Adrenal gland (tissue), 12 donors: ENCODE data around the gene IGFN1. TPM values are rescaled to one million over a fixed set of nuclear protein-coding genes. Genes with fewer than 3 reads are reported as not detected.

Experiments
- DNase-seq, 7 donors: peaks; one replicate each; pipeline ENCODE4 v3.0.0-alpha.2; 2019 to 2020
- H3K27ac ChIP-seq, 5 donors: fragments of 200-600 bp; sonication (generic) in 4 of 5; 1 replicate in 3 of 5; 2 replicates in 2 of 5; pipeline versions ENCODE4 v1.5.1 to v1.8.0; 2016 to 2020; ENCODE audit warnings: mild to moderate bottlenecking in 1 of 5
- H3K27me3 ChIP-seq: fragments of 200-600 bp; 2 replicates; pipeline ENCODE4 v1.8.0; 2021
- H3K36me3 ChIP-seq, 2 donors: fragments of 200-600 bp; replicated peaks in 1 of 2; 1 replicate in 1 of 2; 2 replicates in 1 of 2; pipeline versions ENCODE4 v1.5.1 to v1.8.0; 2018 to 2022
- H3K4me1 ChIP-seq, 2 donors: fragments of 200-600 bp; replicated peaks in 1 of 2; 1 replicate in 1 of 2; 2 replicates in 1 of 2; pipeline versions ENCODE4 v1.5.1 to v1.8.0; 2018 to 2021
- H3K4me3 ChIP-seq, 4 donors: fragments of 200-600 bp; sonication (generic) in 3 of 4; one replicate each; pipeline ENCODE4 v1.5.1; 2016 to 2018
- H3K9me3 ChIP-seq, 3 donors: fragments of 200-600 bp; sonication (generic) in 1 of 3; replicated peaks in 1 of 3; 1 replicate in 2 of 3; 2 replicates in 1 of 3; pipeline versions ENCODE4 v1.5.1 to v1.8.0; 2016 to 2021
- POLR2A ChIP-seq, 2 donors: fragments of 450-650 bp; IDR thresholded peaks; one replicate each; pipeline ENCODE4 v1.6.1; 2017; ENCODE audit warnings: antibody characterized with exemption in 2 of 2, mild to moderate bottlenecking in 2 of 2, moderate library complexity in 1 of 2
- WGBS, 4 donors: extraction: QIAGEN DNeasy Blood & Tissue Kit in 2 of 4; methylation state at CpG; one replicate each; pipeline versions ENCODE4 v1.1.5 to v1.1.7; 2013 to 2017; 5-methylcytosine and 5-hydroxymethylcytosine counted together
- intact Hi-C, 2 donors: fragments of 100-400 bp; cut with DNase I; formaldehyde crosslinking; loops; one replicate each; pipeline versions ENCODE4 v1.14.1 to v1.15.0; 2022 to 2023
- polyA plus RNA-seq, 3 donors: library from polyadenylated mRNA; stranded (reverse); fragments of 200-250 nt in 2 of 3; fragments of 350-450 nt in 1 of 3; fragmentation: Illumina TruSeq in 1 of 3; extraction: RNeasy Lipid Tissue Mini Kit (QIAGEN cat#74804) in 1 of 3; gene quantifications; one replicate each; pipeline ENCODE4 v1.2.3, GENCODE V29; 2013 to 2014
- total RNA-seq, 9 donors: library from RNA; depleted of rRNA in 4 of 9; stranded (reverse); fragments of >200 nt in 4 of 9; fragments of 120-200 nt in 1 of 9; fragmentation: NEBNext Ultra II Directional in 1 of 9; extraction: Animal tissue kit (Norgen Biotek cat#: 25700) in 1 of 9; gene quantifications; one replicate each; pipeline versions ENCODE4 v1.1.0 to v1.2.4, GENCODE V29; 2013 to 2023
- TF ChIP-seq, protein P1 (sequence below), 6 experiments: fragments of 450-650 bp in 4 of 6; fragments of 200-600 bp in 2 of 6; sonication (generic) in 1 of 6; IDR thresholded peaks; 1 replicate in 5 of 6; 2 replicates in 1 of 6; pipeline versions ENCODE4 v1.5.1 to v1.8.0; 2016 to 2021; ENCODE audit warnings: antibody characterized with exemption in 6 of 6, mild to moderate bottlenecking in 2 of 6, moderate library complexity in 1 of 6
- donor health status: healthy with polysubstance abuse.
- donor health status: Bipolar disorder and iron deficiency.
- donor health status: DM: yes; HTN: yes; CAD: no.
- donor health status: DM: no; HTN: no; CAD: no.
- donor health status: DM: no; HTN: no; CAD: no.
- donor health status: DM: yes; HTN: yes; CAD: no.

The IGFN1 gene
- total and polyA plus RNA-seq, 12 donors: 0.09 to 3.0 (median 0.28) TPM; not detected in 3

GRCh38 chr1:201172999-201173610 is 17.5 kb upstream of the IGFN1 start:
- intact Hi-C loops: no loop called here
- Histone ChIP-seq H3K27ac (no peak overlapping the region), H3K36me3 (no peaks in the 10 kb centered on the region), H3K27me3 (no peaks in the 10 kb centered on the region), H3K4me3 (no peak overlapping the region), H3K4me1 (peaks cover 7 to 9% of the 10 kb centered on the region in 2 donors), H3K9me3 (no peaks in the 10 kb centered on the region)
- WGBS, 4 donors: 90 to 94% (median 93%) methylated on average over 4 of the region's 4 CpGs
- TF ChIP-seq, protein P1, sequence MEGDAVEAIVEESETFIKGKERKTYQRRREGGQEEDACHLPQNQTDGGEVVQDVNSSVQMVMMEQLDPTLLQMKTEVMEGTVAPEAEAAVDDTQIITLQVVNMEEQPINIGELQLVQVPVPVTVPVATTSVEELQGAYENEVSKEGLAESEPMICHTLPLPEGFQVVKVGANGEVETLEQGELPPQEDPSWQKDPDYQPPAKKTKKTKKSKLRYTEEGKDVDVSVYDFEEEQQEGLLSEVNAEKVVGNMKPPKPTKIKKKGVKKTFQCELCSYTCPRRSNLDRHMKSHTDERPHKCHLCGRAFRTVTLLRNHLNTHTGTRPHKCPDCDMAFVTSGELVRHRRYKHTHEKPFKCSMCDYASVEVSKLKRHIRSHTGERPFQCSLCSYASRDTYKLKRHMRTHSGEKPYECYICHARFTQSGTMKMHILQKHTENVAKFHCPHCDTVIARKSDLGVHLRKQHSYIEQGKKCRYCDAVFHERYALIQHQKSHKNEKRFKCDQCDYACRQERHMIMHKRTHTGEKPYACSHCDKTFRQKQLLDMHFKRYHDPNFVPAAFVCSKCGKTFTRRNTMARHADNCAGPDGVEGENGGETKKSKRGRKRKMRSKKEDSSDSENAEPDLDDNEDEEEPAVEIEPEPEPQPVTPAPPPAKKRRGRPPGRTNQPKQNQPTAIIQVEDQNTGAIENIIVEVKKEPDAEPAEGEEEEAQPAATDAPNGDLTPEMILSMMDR (IDR thresholded peaks at IDR 0.05): no peak
- no peak for TF ChIP-seq POLR2A (IDR thresholded peaks at IDR 0.05)
- no peak for DNase-seq

GRCh38 chr1:201173736-201174135 is 16.9 kb upstream of the IGFN1 start:
- Histone ChIP-seq H3K4me1 (peaks cover 7 to 9% of the 10 kb centered on the region in 2 donors), H3K9me3 (no peaks in the 10 kb centered on the region), H3K4me3 (no peak overlapping the region), H3K27ac (no peak overlapping the region), H3K36me3 (no peaks in the 10 kb centered on the region), H3K27me3 (no peaks in the 10 kb centered on the region)
- DNase-seq: no peak
- intact Hi-C loops: no loop called here
- WGBS, 4 donors: 90 to 100% (median 93%) methylated on average over 1 of the region's 1 CpG
- no peak for TF ChIP-seq POLR2A (IDR thresholded peaks at IDR 0.05)
- TF ChIP-seq, protein P1 (IDR thresholded peaks at IDR 0.05): no peak

DNA sequence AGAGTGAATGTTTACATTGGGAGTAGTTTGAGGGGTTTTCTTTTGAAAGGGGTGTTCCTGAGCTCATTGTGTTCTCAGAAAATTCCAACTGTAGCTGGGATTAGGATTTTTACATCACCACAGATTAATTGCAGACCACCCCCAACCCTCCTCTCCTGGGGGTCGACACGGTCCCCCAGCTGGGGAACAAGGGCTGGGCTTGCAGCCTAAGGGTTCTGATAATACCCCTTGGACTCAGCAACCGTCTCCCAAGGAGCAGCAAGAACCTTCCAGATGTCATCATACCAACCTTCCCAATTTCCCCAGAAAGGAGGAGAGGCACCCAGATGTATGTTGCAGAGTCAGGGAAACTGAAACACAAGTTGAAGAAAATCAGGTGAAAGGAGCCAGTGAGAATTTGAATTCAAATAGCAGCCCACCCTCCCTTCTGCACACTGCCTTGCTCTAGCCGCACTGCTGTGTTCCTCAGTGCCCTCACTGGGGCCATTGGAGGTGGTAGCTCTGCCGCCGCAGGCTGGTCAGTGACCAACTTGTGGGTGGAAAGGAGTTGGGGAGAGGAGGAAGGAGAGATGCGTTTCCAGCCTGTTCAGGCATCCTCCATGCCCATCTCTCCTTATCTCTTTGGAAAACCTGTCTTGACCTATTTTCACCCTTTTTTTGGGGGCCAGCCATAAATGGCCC is 14.7 kb upstream of the IGFN1 start:
- WGBS, 4 donors: 79 to 86% (median 84%) methylated on average over 7 of the region's 7 CpGs

GRCh38 chr1:201176940-201177339 is 13.7 kb upstream of the IGFN1 start:
- H3K4me3 ChIP-seq: no peak overlapping the region
- 65 to 71% (median 71%) methylated on average over 1 to 2 of the region's 2 CpGs for WGBS, 4 donors

More for the DNA sequence above, 14.7 kb upstream of the IGFN1 start:
- peaks cover 0 to 5% of the 10 kb centered on the region in 2 donors for H3K4me1 ChIP-seq
- H3K9me3 ChIP-seq: no peaks in the 10 kb centered on the region
- TF ChIP-seq POLR2A (IDR thresholded peaks at IDR 0.05): no peak
- TF ChIP-seq, protein P1 (IDR thresholded peaks at IDR 0.05): no peak
- H3K36me3 ChIP-seq: no peaks in the 10 kb centered on the region
- no peak for DNase-seq
- intact Hi-C loops: no loop called here
- no peaks in the 10 kb centered on the region for H3K27me3 ChIP-seq
- H3K4me3 ChIP-seq: no peak overlapping the region
- H3K27ac ChIP-seq: no peak overlapping the region

More at GRCh38 chr1:201176940-201177339, 13.7 kb upstream of the IGFN1 start:
- TF ChIP-seq, protein P1 (IDR thresholded peaks at IDR 0.05): no peak
- TF ChIP-seq POLR2A (IDR thresholded peaks at IDR 0.05): no peak
- intact Hi-C loops: no loop called here
- Histone ChIP-seq H3K9me3 (no peaks in the 10 kb centered on the region), H3K36me3 (no peaks in the 10 kb centered on the region), H3K27me3 (no peaks in the 10 kb centered on the region), H3K4me1 (no peaks in the 10 kb centered on the region), H3K27ac (no peak overlapping the region)
- DNase-seq: peak in 1 of 7 donors; percentile 25
